ENCODE results near the gene RNF34.

Gene RNF34

GRCh38 chr12:121436706-121437105, 36.8 kb downstream of the RNF34 start:
- no peak for TF ChIP-seq CTCF (IDR thresholded peaks at IDR 0.05; ENCODE audit: low read depth, low read length)
- Histone ChIP-seq H3K4me3 (ENCODE audit: low read depth, low read length) (no peak overlapping the region), H3K36me3 (peaks cover 65% of the 10 kb centered on the region), H3K27me3 (ENCODE audit: insufficient read depth, low read depth, severe bottlenecking) (no peaks in the 10 kb centered on the region), H3K27ac (no peak overlapping the region), H3K9me3 (ENCODE audit: severe bottlenecking) (peaks cover 2% of the 10 kb centered on the region)
- DNase-seq = no peak

GRCh38 chr12:121438905-121439304, 39.0 kb downstream of the RNF34 start:
- peaks cover 2% of the 10 kb centered on the region for H3K9me3 ChIP-seq (ENCODE audit: severe bottlenecking)
- no peak overlapping the region for H3K4me3 ChIP-seq (ENCODE audit: low read depth, low read length)
- no peak overlapping the region for H3K27ac ChIP-seq
- DNase-seq = no peak
- no peak for TF ChIP-seq CTCF (IDR thresholded peaks at IDR 0.05; ENCODE audit: low read depth, low read length)
- H3K36me3 ChIP-seq = peaks cover 58% of the 10 kb centered on the region
- no peaks in the 10 kb centered on the region for H3K27me3 ChIP-seq (ENCODE audit: insufficient read depth, low read depth, severe bottlenecking)

- TF ChIP-seq CTCF (IDR thresholded peaks at IDR 0.05; ENCODE audit: low read depth, low read length) = no peak
- Histone ChIP-seq H3K27me3 (ENCODE audit: insufficient read depth, low read depth, severe bottlenecking) (no peaks in the 10 kb centered on the region), H3K4me3 (ENCODE audit: low read depth, low read length) (no peak overlapping the region), H3K9me3 (ENCODE audit: severe bottlenecking) (peaks cover 2% of the 10 kb centered on the region), H3K27ac (no peak overlapping the region), H3K36me3 (peaks cover 55% of the 10 kb centered on the region)
- no peak for DNase-seq
These were observed 39.8 kb downstream of the RNF34 start for GRCh38 chr12:121439715-121440114.

- H3K36me3 ChIP-seq = peaks cover 47% of the 10 kb centered on the region
- H3K27me3 ChIP-seq (ENCODE audit: insufficient read depth, low read depth, severe bottlenecking) = no peaks in the 10 kb centered on the region
- peaks cover 2% of the 10 kb centered on the region for H3K9me3 ChIP-seq (ENCODE audit: severe bottlenecking)
- H3K4me3 ChIP-seq (ENCODE audit: low read depth, low read length) = no peak overlapping the region
- H3K27ac ChIP-seq = no peak overlapping the region
- no peak for TF ChIP-seq CTCF (IDR thresholded peaks at IDR 0.05; ENCODE audit: low read depth, low read length)
- DNase-seq = no peak
These were observed 40.9 kb downstream of the RNF34 start for GRCh38 chr12:121440768-121441167.

GRCh38 chr12:121441555-121441954, 41.6 kb downstream of the RNF34 start:
- Histone ChIP-seq H3K27ac (no peak overlapping the region), H3K36me3 (peaks cover 42% of the 10 kb centered on the region), H3K9me3 (ENCODE audit: severe bottlenecking) (peaks cover under 1% of the 10 kb centered on the region), H3K4me3 (ENCODE audit: low read depth, low read length) (no peak overlapping the region), H3K27me3 (ENCODE audit: insufficient read depth, low read depth, severe bottlenecking) (no peaks in the 10 kb centered on the region)
- no peak for DNase-seq
- no peak for TF ChIP-seq CTCF (IDR thresholded peaks at IDR 0.05; ENCODE audit: low read depth, low read length)
